ENCODE data around the gene JARID2.

GRCh38 chr6:15268137-15268908 is 22.5 kb downstream of the JARID2 start:
- no peak for TF ChIP-seq POLR2A (IDR thresholded peaks at IDR 0.05)
- no peak for TF ChIP-seq CTCF (IDR thresholded peaks at IDR 0.05)

Data from testis (tissue), 2 donors.